OCI-LY1 (cell line): ENCODE data around the gene GNAT1.

ENCODE experiments used
- EZH2 ChIP-seq: fragments of 200-600 bp; sonication (generic), shearing (Covaris generic); IDR thresholded peaks from 2 replicates; pipeline ENCODE4 v1.8.0; 2017; ENCODE audit warnings: borderline replicate concordance, mixed run types, mild to moderate bottlenecking, antibody characterized with exemption, low read length, moderate library complexity, mixed read lengths
- TF ChIP-seq, protein P1 (sequence below): fragments of 200-600 bp; sonication (generic), shearing (Covaris generic); IDR thresholded peaks from 2 replicates; pipeline ENCODE4 v1.5.1; 2017; ENCODE audit warnings: mild to moderate bottlenecking, antibody characterized with exemption, low read length, moderate library complexity, mixed read lengths

DNA sequence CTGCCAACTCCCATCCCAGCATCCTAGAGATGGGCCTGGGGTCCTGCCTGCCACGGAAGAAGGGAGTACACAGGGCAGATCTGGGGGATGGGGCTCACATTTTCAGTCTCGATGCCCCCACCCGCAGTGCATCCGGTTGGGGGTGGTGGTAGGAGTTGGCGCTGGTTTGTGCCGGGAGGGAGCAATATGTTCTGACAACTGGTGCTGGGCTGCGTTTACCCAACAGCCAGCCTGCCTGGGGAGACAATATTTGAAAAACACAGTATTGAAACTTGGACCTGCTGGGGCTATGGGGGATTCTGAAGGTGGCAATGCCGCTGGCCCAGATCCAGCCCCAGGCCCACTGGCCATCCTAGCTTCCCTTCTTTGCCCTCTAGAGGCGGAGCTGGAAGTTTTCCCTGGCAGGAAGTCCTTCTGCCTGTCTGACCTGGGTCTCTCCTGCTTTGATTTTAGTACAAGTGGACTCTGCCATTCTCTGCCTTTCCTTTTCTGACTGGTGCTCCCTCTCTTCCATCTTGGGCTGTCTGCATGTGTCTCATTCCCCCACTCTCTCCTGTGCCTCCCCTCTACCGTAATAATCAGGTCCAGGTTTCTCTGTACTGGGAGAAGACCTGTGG is 32.8 kb upstream of the GNAT1 start:
- TF ChIP-seq, protein P1, sequence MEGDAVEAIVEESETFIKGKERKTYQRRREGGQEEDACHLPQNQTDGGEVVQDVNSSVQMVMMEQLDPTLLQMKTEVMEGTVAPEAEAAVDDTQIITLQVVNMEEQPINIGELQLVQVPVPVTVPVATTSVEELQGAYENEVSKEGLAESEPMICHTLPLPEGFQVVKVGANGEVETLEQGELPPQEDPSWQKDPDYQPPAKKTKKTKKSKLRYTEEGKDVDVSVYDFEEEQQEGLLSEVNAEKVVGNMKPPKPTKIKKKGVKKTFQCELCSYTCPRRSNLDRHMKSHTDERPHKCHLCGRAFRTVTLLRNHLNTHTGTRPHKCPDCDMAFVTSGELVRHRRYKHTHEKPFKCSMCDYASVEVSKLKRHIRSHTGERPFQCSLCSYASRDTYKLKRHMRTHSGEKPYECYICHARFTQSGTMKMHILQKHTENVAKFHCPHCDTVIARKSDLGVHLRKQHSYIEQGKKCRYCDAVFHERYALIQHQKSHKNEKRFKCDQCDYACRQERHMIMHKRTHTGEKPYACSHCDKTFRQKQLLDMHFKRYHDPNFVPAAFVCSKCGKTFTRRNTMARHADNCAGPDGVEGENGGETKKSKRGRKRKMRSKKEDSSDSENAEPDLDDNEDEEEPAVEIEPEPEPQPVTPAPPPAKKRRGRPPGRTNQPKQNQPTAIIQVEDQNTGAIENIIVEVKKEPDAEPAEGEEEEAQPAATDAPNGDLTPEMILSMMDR, result no peak
- no peak for TF ChIP-seq EZH2
